ENCODE data around the gene SLC24A3.

SLC24A3 gene

DNA sequence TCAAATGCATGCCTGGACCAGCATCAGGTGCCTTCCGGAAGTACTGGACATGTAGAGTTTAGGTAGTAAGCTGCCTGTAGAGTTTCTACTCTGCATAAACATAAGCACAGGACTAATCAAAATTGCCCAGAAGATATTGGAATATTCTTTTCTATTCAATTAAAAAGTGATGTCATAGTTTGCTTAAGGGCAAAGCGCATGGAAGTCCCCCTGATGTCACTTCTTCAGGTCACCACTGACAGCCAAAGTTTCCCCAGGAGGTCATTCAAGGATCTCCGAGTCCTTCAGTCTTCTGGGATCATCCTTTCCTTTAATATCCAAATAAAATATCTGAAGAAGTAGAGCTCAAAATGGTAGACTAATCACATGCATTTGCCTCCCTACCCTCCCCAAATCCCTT, 528.1 kb downstream of the SLC24A3 start:
- Histone ChIP-seq H3K36me3 (ENCODE audit: control insufficient read depth in 5 of 5, insufficient read depth in 5 of 5, low read length in 5 of 5) (no peaks in the 10 kb centered on the region), H3K9ac (ENCODE audit: low read length in 5 of 5) (no peak overlapping the region), H3K27ac (ENCODE audit: low read depth, low read length) (no peak overlapping the region), H3K4me1 (ENCODE audit: control insufficient read depth in 5 of 5, insufficient read depth in 5 of 5, low read length in 5 of 5) (peaks cover 4 to 10% (median 8%) of the 10 kb centered on the region in 5 donors), H3K4me3 (ENCODE audit: low read depth in 1 of 5, low read length in 5 of 5) (no peak overlapping the region), H3K27me3 (ENCODE audit: control insufficient read depth in 5 of 5, insufficient read depth in 4 of 5, low read length in 5 of 5) (no peaks in the 10 kb centered on the region), H3K9me3 (ENCODE audit: control insufficient read depth in 5 of 5, low read length in 5 of 5) (peaks cover 0 to 2% (median 0%) of the 10 kb centered on the region in 5 donors)

DNA sequence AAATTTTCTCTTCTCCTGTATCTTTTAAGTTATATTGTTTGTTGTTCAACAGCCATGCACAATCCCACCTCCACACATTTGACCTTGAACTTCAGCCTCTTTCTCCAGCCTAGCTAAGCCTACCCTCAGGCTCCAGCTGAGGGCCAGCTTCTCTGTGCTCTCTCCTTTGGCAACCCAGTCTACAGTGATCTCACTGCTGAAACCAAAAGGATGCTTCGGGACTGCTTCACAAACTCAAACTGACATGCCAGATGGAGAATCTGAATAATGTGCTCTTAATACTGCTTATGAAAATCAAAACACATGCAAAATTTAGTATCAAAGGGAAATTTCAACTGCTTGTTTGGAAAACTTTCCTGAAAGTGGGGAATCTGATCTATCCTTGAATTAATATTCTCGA, 529.5 kb downstream of the SLC24A3 start:
- Histone ChIP-seq H3K4me1 (ENCODE audit: control insufficient read depth in 5 of 5, insufficient read depth in 5 of 5, low read length in 5 of 5) (peaks cover 0 to 6% (median 4%) of the 10 kb centered on the region in 5 donors), H3K27ac (ENCODE audit: low read depth, low read length) (no peak overlapping the region), H3K36me3 (ENCODE audit: control insufficient read depth in 5 of 5, insufficient read depth in 5 of 5, low read length in 5 of 5) (no peaks in the 10 kb centered on the region), H3K9me3 (ENCODE audit: control insufficient read depth in 5 of 5, low read length in 5 of 5) (peaks cover 0 to 5% (median 0%) of the 10 kb centered on the region in 5 donors), H3K9ac (ENCODE audit: low read length in 5 of 5) (no peak overlapping the region), H3K4me3 (ENCODE audit: low read depth in 1 of 5, low read length in 5 of 5) (no peak overlapping the region), H3K27me3 (ENCODE audit: control insufficient read depth in 5 of 5, insufficient read depth in 4 of 5, low read length in 5 of 5) (no peaks in the 10 kb centered on the region)

DNA sequence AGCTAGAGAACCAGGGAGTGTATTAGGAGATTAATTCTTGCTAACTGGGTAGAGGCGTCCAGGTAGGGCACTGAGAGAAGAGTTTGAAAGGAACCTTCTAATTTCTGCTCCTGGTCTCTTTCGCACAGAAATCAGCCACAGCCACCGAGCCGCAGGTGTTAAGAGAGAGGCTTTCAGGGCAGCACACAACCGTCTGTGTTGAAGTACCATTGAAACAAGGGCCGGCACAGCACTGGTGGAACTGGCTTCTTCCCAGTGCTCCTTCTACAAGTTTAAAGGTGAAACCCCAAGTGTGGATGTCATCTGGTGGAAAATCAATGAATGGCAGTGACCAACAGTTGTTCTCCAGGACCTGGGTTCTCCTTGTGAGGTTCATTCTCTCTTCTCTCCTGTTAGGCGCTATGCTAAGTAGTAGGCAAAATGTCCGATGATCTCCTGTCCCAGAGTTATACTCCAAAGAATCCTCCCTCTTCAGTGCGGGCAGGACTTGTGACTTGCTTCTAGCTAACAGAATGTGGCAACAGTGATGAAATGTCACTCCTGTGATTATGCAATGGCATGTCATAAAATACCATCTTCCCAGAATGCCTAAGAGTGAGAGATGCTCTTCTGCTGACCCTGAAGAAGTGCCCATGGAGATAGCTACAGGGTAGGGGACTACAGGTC, 530.7 kb downstream of the SLC24A3 start:
- Histone ChIP-seq H3K36me3 (ENCODE audit: control insufficient read depth in 5 of 5, insufficient read depth in 5 of 5, low read length in 5 of 5) (no peaks in the 10 kb centered on the region), H3K9ac (ENCODE audit: low read length in 5 of 5) (no peak overlapping the region), H3K4me1 (ENCODE audit: control insufficient read depth in 5 of 5, insufficient read depth in 5 of 5, low read length in 5 of 5) (peaks cover 0 to 6% (median 3%) of the 10 kb centered on the region in 5 donors), H3K4me3 (ENCODE audit: low read depth in 1 of 5, low read length in 5 of 5) (no peak overlapping the region), H3K9me3 (ENCODE audit: control insufficient read depth in 5 of 5, low read length in 5 of 5) (peaks cover 0 to 5% (median 0%) of the 10 kb centered on the region in 5 donors), H3K27me3 (ENCODE audit: control insufficient read depth in 5 of 5, insufficient read depth in 4 of 5, low read length in 5 of 5) (no peaks in the 10 kb centered on the region), H3K27ac (ENCODE audit: low read depth, low read length) (no peak overlapping the region)

DNA sequence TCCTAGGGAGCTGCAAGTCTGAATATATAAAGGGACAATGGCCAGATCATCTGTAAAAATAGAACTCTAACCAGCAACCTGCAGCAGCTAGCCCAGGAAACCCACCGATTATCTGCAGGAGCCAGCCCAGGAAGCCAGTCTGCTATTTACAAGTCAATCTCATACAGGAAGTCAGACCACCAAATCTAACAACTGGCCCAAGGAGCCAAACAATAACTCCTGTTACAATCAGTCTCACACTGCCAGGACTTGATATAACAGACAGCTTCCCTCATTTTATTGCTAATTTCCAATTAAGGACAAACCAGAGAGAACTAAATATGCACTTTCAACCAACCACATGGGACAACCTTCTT, 531.2 kb downstream of the SLC24A3 start:
- no peaks in the 10 kb centered on the region for H3K27me3 ChIP-seq (ENCODE audit: control insufficient read depth in 5 of 5, insufficient read depth in 4 of 5, low read length in 5 of 5)
- H3K27ac ChIP-seq (ENCODE audit: low read depth, low read length): no peak overlapping the region

DNA sequence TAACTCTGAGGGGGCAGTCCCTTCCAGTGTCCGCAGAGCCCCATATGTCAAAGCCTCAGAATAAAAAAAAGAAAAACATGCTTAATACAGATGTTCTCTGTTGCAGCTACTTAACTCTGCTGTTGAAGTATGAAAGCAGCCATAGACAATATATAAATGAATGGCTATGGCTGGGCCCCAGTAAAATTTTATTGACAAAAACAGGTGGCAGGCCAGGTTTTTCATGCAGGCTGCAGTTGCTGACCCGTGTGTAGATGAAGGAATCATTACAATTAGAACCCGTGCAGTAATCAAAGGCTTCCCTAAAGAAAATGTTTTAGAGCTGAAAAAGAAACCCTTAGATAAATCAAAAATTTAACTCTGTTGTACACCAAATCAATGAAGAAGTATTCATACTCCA, 532.7 kb downstream of the SLC24A3 start:
- Histone ChIP-seq H3K9me3 (ENCODE audit: control insufficient read depth in 5 of 5, low read length in 5 of 5) (peaks cover 0 to 5% (median 0%) of the 10 kb centered on the region in 5 donors), H3K9ac (ENCODE audit: low read length in 5 of 5) (no peak overlapping the region)

More for the DNA sequence above, 531.2 kb downstream of the SLC24A3 start:
- H3K4me1 ChIP-seq (ENCODE audit: control insufficient read depth in 5 of 5, insufficient read depth in 5 of 5, low read length in 5 of 5): peaks cover 0 to 6% (median 3%) of the 10 kb centered on the region in 5 donors
- peaks cover 0 to 5% (median 0%) of the 10 kb centered on the region in 5 donors for H3K9me3 ChIP-seq (ENCODE audit: control insufficient read depth in 5 of 5, low read length in 5 of 5)
- no peaks in the 10 kb centered on the region for H3K36me3 ChIP-seq (ENCODE audit: control insufficient read depth in 5 of 5, insufficient read depth in 5 of 5, low read length in 5 of 5)
- H3K9ac ChIP-seq (ENCODE audit: low read length in 5 of 5): no peak overlapping the region
- no peak overlapping the region for H3K4me3 ChIP-seq (ENCODE audit: low read depth in 1 of 5, low read length in 5 of 5)

DNA sequence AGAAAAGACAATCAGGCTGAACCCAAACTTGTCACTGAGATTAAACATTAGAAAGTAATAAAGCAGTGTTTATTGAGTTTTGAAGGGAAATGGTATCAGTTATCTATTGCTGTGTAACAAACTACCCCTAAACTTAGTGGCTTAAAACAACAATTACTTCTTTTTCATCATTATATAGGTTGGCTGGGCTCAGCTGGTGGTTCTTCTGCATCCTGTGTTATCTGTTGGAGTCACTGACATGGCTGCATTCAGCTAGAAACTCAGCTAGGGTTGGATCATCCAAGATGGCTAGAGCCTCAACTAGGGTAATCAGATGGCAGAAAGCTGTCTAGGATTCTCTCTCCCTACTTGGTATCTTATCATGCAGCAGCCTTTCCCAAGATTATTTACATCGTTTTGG, 533.1 kb downstream of the SLC24A3 start:
- H3K9ac ChIP-seq (ENCODE audit: low read length in 5 of 5): no peak overlapping the region
- H3K9me3 ChIP-seq (ENCODE audit: control insufficient read depth in 5 of 5, low read length in 5 of 5): peaks cover 0 to 5% (median 0%) of the 10 kb centered on the region in 5 donors
- H3K4me1 ChIP-seq (ENCODE audit: control insufficient read depth in 5 of 5, insufficient read depth in 5 of 5, low read length in 5 of 5): peaks cover 0 to 16% (median 9%) of the 10 kb centered on the region in 5 donors
- no peaks in the 10 kb centered on the region for H3K27me3 ChIP-seq (ENCODE audit: control insufficient read depth in 5 of 5, insufficient read depth in 4 of 5, low read length in 5 of 5)
- H3K4me3 ChIP-seq (ENCODE audit: low read depth in 1 of 5, low read length in 5 of 5): no peak overlapping the region
- H3K36me3 ChIP-seq (ENCODE audit: control insufficient read depth in 5 of 5, insufficient read depth in 5 of 5, low read length in 5 of 5): no peaks in the 10 kb centered on the region
- no peak overlapping the region for H3K27ac ChIP-seq (ENCODE audit: low read depth, low read length)

More for the DNA sequence above, 532.7 kb downstream of the SLC24A3 start:
- no peak overlapping the region for H3K27ac ChIP-seq (ENCODE audit: low read depth, low read length)
- H3K4me1 ChIP-seq (ENCODE audit: control insufficient read depth in 5 of 5, insufficient read depth in 5 of 5, low read length in 5 of 5): peaks cover 0 to 12% (median 7%) of the 10 kb centered on the region in 5 donors
- no peaks in the 10 kb centered on the region for H3K36me3 ChIP-seq (ENCODE audit: control insufficient read depth in 5 of 5, insufficient read depth in 5 of 5, low read length in 5 of 5)
- no peaks in the 10 kb centered on the region for H3K27me3 ChIP-seq (ENCODE audit: control insufficient read depth in 5 of 5, insufficient read depth in 4 of 5, low read length in 5 of 5)
- H3K4me3 ChIP-seq (ENCODE audit: low read depth in 1 of 5, low read length in 5 of 5): no peak overlapping the region

DNA sequence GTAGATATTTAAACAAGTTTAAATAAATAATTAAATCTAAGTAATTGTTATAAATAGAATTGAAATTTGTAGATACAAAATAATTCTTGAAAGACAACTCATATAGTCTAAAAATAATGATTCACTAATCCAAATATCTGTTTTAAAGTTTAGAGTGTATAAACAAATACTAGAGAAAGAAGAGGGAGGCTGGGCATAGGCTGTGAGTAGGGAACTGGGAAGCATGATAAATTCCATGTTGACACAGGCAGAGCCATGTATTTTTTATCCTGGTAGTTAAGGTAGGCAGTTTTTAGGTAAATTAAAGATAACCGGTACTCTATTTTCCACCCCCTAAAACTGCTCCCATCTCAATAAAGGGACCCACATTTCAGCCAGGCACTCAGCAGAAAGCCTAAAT, 534.0 kb downstream of the SLC24A3 start:
- H3K4me1 ChIP-seq (ENCODE audit: control insufficient read depth in 5 of 5, insufficient read depth in 5 of 5, low read length in 5 of 5): peaks cover 0 to 22% (median 15%) of the 10 kb centered on the region in 5 donors
- H3K9me3 ChIP-seq (ENCODE audit: control insufficient read depth in 5 of 5, low read length in 5 of 5): peaks cover 0 to 5% (median 0%) of the 10 kb centered on the region in 5 donors
- no peak overlapping the region for H3K9ac ChIP-seq (ENCODE audit: low read length in 5 of 5)
- no peaks in the 10 kb centered on the region for H3K27me3 ChIP-seq (ENCODE audit: control insufficient read depth in 5 of 5, insufficient read depth in 4 of 5, low read length in 5 of 5)
- no peak overlapping the region for H3K4me3 ChIP-seq (ENCODE audit: low read depth in 1 of 5, low read length in 5 of 5)
- H3K36me3 ChIP-seq (ENCODE audit: control insufficient read depth in 5 of 5, insufficient read depth in 5 of 5, low read length in 5 of 5): no peaks in the 10 kb centered on the region
- H3K27ac ChIP-seq (ENCODE audit: low read depth, low read length): no peak overlapping the region

DNA sequence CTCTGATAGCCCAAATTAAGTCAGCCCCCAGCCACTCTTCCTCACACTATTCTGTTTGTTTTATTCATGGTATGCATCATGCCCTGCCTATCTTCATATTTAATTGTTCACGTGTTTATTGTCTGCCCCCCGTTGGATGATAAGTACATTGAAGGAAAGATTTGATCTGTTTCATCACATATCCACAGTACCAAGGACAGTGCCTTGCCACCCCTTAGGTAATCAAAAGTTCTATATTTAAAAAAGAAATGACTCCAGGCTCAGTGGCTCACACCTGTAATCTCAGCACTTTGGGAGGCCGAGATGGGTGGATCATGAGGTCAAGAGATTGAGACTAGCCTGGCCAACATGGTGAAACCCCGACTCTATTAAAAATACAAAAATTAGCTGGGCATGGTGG, 535.5 kb downstream of the SLC24A3 start:
- Histone ChIP-seq H3K4me1 (ENCODE audit: control insufficient read depth in 5 of 5, insufficient read depth in 5 of 5, low read length in 5 of 5) (peaks cover 0 to 22% (median 15%) of the 10 kb centered on the region in 5 donors), H3K9ac (ENCODE audit: low read length in 5 of 5) (no peak overlapping the region), H3K9me3 (ENCODE audit: control insufficient read depth in 5 of 5, low read length in 5 of 5) (peaks cover 0 to 5% (median 0%) of the 10 kb centered on the region in 5 donors), H3K27me3 (ENCODE audit: control insufficient read depth in 5 of 5, insufficient read depth in 4 of 5, low read length in 5 of 5) (no peaks in the 10 kb centered on the region), H3K36me3 (ENCODE audit: control insufficient read depth in 5 of 5, insufficient read depth in 5 of 5, low read length in 5 of 5) (no peaks in the 10 kb centered on the region), H3K27ac (ENCODE audit: low read depth, low read length) (no peak overlapping the region), H3K4me3 (ENCODE audit: low read depth in 1 of 5, low read length in 5 of 5) (no peak overlapping the region)

DNA sequence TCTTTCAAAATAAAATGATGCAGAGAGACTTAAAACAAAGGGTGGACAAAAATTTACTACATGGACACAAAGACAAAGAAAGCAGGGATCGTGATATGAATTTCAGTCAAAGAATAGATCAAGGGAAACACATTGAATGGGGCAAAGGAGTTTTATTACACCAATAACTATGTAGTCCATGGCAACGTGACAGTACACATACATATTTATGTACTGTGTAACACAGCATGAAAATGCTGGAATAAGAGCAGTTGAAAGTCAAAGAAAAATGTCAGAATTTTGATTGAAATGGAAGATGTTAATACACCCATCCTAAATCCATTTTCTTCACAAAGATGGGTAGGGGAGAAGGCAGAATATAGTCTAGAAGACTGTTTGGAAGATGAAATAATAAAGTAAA, 536.2 kb downstream of the SLC24A3 start:
- no peak overlapping the region for H3K9ac ChIP-seq (ENCODE audit: low read length in 5 of 5)
- H3K9me3 ChIP-seq (ENCODE audit: control insufficient read depth in 5 of 5, low read length in 5 of 5): peaks cover 0 to 5% (median 0%) of the 10 kb centered on the region in 5 donors
- no peak overlapping the region for H3K4me3 ChIP-seq (ENCODE audit: low read depth in 1 of 5, low read length in 5 of 5)
- H3K27me3 ChIP-seq (ENCODE audit: control insufficient read depth in 5 of 5, insufficient read depth in 4 of 5, low read length in 5 of 5): no peaks in the 10 kb centered on the region
- H3K27ac ChIP-seq (ENCODE audit: low read depth, low read length): no peak overlapping the region
- peaks cover 0 to 16% (median 13%) of the 10 kb centered on the region in 5 donors for H3K4me1 ChIP-seq (ENCODE audit: control insufficient read depth in 5 of 5, insufficient read depth in 5 of 5, low read length in 5 of 5)
- H3K36me3 ChIP-seq (ENCODE audit: control insufficient read depth in 5 of 5, insufficient read depth in 5 of 5, low read length in 5 of 5): no peaks in the 10 kb centered on the region

DNA sequence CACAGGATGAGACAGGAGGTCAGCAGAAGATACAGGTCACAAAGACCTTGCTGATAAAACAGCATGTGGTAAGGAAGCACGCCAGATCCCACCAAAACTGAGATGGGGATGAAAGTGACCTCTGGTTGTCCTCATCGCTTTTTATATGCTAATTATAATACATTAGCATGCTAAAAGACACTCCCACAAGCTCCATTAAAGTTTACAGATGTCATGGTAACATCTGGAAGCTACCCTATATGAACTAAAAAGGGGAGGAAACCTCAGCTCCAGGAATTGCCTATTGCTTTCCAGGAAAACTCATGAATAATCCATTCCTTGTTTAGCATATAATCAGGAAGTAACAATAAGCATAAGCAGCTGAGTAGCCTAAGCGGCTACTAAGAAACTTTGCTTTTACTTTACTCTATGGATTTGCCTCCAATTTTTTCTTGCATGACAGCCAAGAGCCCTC, 537.2 kb downstream of the SLC24A3 start:
- Histone ChIP-seq H3K27me3 (ENCODE audit: control insufficient read depth in 5 of 5, insufficient read depth in 4 of 5, low read length in 5 of 5) (no peaks in the 10 kb centered on the region), H3K36me3 (ENCODE audit: control insufficient read depth in 5 of 5, insufficient read depth in 5 of 5, low read length in 5 of 5) (no peaks in the 10 kb centered on the region), H3K4me3 (ENCODE audit: low read depth in 1 of 5, low read length in 5 of 5) (no peak overlapping the region), H3K9me3 (ENCODE audit: control insufficient read depth in 5 of 5, low read length in 5 of 5) (peaks cover 0 to 5% (median 0%) of the 10 kb centered on the region in 5 donors), H3K4me1 (ENCODE audit: control insufficient read depth in 5 of 5, insufficient read depth in 5 of 5, low read length in 5 of 5) (peaks cover 0 to 16% (median 13%) of the 10 kb centered on the region in 5 donors), H3K9ac (ENCODE audit: low read length in 5 of 5) (no peak overlapping the region), H3K27ac (ENCODE audit: low read depth, low read length) (no peak overlapping the region)
